Activated naive CD4-positive, alpha-beta T cell treated with anti-CD3 and anti-CD28 coated beads, Interleukin-2, amount 50 U/mL, for 24 hours (primary cell): ENCODE results near the gene NELFB.

ENCODE experiments used
- H3K27ac Mint-ChIP-seq: one replicate; pipeline ENCODE4 v1.8.0; 2021; ENCODE audit warnings: mild to moderate bottlenecking, mixed read lengths
- H3K27me3 Mint-ChIP-seq: one replicate; pipeline ENCODE4 v1.8.0; 2021; ENCODE audit warnings: mixed read lengths
- H3K36me3 Mint-ChIP-seq: one replicate; pipeline ENCODE4 v1.8.0; 2021; ENCODE audit warnings: mixed read lengths
- H3K4me1 Mint-ChIP-seq: one replicate; pipeline ENCODE4 v1.8.0; 2021; ENCODE audit warnings: mixed read lengths
- H3K4me3 Mint-ChIP-seq: one replicate; pipeline ENCODE4 v1.8.0; 2021; ENCODE audit warnings: mild to moderate bottlenecking, mixed read lengths
- H3K9me3 Mint-ChIP-seq: one replicate; pipeline ENCODE4 v1.8.0; 2021; ENCODE audit warnings: mixed read lengths

Gene NELFB

DNA sequence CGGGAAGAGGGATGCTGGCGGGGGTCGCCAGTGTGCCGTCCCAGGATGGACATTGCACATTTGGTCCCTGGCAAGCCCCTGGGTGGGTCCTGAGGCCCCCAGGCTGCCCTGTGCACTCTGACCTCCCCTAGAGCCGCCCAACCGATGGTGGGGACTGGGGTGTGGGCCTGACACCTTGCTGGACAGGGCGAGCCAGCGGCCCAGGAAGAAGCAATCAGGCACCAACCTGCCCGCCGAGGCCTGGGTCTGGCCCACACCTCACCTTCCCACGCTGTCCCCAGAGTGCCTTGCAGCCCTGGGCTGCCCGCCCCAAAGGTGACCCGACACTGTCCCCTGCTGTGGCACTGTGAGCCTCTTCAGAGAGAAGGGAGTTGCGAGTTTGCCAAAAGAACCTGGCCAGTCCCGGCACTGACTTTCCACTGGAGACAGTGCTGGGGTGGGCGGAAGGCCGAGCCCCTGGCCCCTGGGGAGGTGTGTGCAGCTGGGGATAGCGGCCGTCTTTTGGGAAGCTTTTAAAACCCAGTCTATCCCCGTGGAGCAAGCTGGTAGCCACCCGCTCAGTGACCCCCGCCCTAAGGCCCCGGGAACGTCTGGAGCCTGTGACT is 58.9 kb downstream of the NELFB start:
- Mint-ChIP-seq H3K27me3 (no peaks in the 10 kb centered on the region), H3K9me3 (no peaks in the 10 kb centered on the region), H3K4me1 (no peaks in the 10 kb centered on the region), H3K4me3 (no peak overlapping the region), H3K36me3 (no peaks in the 10 kb centered on the region), H3K27ac (no peak overlapping the region)

DNA sequence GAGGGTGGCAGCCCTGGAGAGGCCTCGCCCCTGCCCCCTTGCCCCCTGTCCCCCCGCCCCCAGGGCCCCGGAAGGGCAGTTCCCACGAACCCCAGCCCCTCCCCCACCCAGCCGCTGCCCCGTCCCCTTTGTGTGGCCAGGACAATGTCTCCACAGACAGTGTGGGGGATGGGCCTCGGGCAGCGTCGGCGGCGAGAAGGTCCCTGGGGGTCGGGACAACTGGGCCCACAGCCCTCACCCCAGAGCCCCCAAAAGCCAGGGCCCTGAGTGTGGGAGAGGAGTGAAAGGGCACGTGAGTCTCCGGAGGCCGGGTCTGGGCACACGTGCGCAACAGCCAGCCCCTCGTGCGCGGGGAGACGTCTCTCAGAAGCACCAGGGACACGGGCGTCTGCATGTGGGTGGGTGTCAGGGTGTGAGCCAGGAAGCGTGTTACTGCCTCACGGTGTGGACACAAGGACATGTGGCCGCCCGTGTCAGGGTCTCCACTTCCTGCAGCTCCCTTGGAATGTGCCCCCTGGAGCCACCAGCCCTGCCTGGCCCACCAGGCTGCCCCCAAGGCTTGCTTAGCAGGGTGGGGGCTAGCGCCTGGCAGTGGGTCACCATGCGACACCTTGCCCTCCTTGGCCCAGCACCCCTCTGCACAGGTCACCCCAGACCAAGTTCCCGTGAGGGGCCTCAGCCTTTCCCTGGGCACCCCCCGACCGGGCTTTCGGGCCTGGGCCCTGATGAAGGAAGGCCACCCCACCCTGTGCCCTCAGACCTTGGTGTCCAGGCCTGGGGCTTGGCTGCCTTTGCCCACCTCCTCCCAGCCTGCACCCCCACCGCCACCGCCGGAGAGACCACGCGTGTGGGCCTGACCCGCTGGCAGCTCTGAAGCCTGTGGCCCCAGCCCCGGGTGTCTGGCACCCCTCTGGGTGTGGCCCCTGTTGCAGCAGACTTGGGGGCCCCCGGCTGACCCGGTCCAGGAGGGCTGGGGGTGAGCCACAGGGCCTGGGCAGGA is 59.7 kb downstream of the NELFB start:
- Mint-ChIP-seq H3K27me3 (no peaks in the 10 kb centered on the region), H3K9me3 (no peaks in the 10 kb centered on the region), H3K27ac (no peak overlapping the region), H3K4me3 (no peak overlapping the region), H3K4me1 (no peaks in the 10 kb centered on the region), H3K36me3 (no peaks in the 10 kb centered on the region)

DNA sequence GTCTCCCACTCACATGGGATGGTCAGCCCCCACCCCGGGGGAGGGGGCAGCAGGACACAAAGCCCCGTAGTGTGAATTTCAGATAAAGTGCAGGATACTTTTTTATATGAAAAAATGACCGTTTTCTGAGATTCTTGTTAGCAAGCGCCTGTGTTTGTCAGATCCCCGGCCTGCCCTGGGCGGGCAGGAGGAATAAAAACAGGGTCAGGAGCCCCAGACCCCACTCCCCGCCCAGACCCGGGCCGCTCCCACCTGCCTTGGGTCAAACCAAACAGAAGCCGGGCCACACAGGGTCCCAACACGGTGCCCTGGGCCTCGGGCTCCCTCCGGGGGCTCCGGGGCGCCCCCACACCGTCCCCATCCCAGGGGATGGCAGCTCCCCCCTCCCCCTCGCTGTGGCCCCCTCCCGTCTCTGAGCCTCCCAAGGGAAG is 60.5 kb downstream of the NELFB start:
- Mint-ChIP-seq H3K9me3 (no peaks in the 10 kb centered on the region), H3K4me3 (no peak overlapping the region), H3K27me3 (no peaks in the 10 kb centered on the region), H3K27ac (no peak overlapping the region), H3K36me3 (no peaks in the 10 kb centered on the region), H3K4me1 (peaks cover 2% of the 10 kb centered on the region)

DNA sequence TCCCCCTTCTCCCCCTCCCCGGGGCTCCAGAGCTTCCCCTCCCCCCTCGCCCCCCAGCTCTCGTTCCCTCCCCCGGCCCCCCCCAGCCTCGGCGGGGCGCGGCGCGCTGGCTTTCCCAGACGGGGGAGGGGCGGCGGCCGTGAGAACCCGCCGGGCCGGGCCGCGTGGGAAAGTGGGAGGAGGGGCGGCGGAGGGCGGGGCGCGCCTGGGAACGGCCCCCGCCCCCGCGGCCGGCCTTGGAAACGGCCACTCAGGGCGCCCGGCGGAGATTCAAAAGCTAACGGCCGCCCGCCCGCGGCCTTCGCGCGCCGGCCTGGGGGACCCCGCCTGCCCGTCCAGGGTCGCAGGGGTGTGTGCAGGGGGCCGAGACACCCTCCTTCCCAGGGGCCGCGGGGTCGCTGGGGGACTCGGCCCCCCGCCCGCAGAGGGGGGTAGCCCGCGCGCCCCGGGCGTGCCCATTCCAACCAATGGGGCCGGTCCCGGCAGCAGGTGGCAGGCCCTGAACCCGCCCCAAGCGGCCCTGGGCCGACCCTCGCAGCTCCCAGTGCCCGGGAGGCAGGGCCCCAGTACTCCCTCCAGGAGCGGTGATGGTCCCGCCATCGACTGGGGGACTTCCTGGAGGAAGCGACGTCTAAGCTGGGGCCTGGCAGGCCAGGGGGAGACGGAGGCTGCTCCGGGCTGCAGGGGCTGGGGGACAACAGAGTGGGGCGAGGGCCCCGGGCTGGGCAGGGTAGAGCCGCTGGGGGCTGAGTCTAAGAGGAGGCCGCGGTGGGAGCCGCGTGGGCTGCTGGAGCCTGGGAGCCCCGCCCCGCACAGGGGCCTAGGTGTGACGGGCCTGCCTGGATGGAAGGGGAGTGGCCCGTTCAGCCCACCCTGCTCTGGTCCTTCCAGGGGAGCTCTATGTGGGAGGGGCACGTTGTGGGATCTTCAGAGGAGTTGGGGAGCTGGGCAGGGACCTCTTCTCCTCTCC is 61.2 kb downstream of the NELFB start:
- Mint-ChIP-seq H3K9me3 (no peaks in the 10 kb centered on the region), H3K4me3 (no peak overlapping the region)

DNA sequence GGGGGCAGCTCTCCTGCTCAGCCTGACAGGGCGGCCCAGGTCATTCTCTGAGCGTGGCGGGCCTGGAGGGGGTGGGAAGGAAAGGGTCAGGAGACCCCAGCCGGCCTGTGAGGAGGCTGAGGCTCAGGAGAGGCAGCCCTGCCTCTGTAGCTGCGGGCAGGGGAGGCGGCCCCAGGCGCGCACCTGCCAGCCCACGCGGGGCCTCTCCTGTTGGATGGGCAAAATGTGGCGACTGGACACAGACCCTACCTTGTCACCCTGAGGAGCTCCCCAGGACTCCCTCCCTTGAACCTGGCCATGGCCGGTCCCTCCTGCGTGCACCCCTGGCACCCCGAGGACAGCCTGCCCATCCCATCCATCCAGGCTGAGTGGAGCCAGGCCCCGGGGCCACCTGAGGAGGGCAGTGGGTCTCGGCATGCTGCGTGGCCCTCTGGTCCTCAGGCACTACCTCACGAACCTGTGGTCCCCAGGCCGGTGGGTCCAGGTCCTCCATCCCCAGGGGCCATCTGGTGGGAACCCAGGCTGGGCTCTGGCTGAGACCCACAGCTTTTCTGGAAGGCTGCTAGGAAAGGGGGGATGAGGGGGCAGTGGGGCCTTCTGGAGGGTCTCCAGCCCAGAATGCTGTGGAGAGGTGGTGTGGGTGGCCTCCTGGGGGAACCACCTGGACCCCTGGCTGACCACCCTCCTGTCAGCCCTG is 62.0 kb downstream of the NELFB start:
- H3K4me1 Mint-ChIP-seq = peaks cover 3% of the 10 kb centered on the region
- no peak overlapping the region for H3K4me3 Mint-ChIP-seq
- no peaks in the 10 kb centered on the region for H3K27me3 Mint-ChIP-seq
- no peak overlapping the region for H3K27ac Mint-ChIP-seq
- no peaks in the 10 kb centered on the region for H3K36me3 Mint-ChIP-seq
- no peaks in the 10 kb centered on the region for H3K9me3 Mint-ChIP-seq

More for the DNA sequence above, 61.2 kb downstream of the NELFB start:
- Mint-ChIP-seq H3K4me1 (peaks cover 3% of the 10 kb centered on the region), H3K27me3 (no peaks in the 10 kb centered on the region), H3K36me3 (no peaks in the 10 kb centered on the region), H3K27ac (no peak overlapping the region)

GRCh38 chr9:137317718-137318511 is 62.8 kb downstream of the NELFB start:
- Mint-ChIP-seq H3K4me1 (peaks cover 3% of the 10 kb centered on the region), H3K9me3 (no peaks in the 10 kb centered on the region), H3K27ac (no peak overlapping the region), H3K4me3 (no peak overlapping the region), H3K27me3 (no peaks in the 10 kb centered on the region), H3K36me3 (no peaks in the 10 kb centered on the region)

DNA sequence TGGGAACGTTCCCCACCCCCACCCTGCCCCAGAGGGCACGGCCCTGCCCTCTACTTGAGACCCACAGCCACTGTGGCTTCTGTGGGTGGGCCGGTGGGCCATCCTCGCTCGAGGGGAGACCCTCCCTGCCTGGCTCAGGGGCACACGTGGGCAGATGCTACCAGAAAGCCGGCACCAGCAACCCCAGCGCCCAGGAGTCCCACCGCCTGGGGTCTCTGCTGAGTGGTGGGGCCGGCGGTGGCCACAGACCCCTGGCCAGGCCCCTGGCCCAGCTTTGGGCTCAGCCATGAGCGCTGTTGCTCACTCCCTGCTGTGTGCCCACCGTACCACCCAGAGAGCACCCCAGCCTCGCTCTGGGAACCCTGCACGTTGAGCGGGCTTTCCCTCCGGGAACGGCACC is 63.5 kb downstream of the NELFB start:
- Mint-ChIP-seq H3K4me3 (no peak overlapping the region), H3K4me1 (peaks cover 3% of the 10 kb centered on the region), H3K36me3 (no peaks in the 10 kb centered on the region), H3K9me3 (no peaks in the 10 kb centered on the region), H3K27ac (no peak overlapping the region), H3K27me3 (no peaks in the 10 kb centered on the region)

- Mint-ChIP-seq H3K4me3 (no peak overlapping the region), H3K27me3 (no peaks in the 10 kb centered on the region), H3K27ac (no peak overlapping the region), H3K4me1 (peaks cover 3% of the 10 kb centered on the region), H3K36me3 (no peaks in the 10 kb centered on the region), H3K9me3 (no peaks in the 10 kb centered on the region)
These were observed 64.0 kb downstream of the NELFB start for GRCh38 chr9:137319011-137319738.

- H3K36me3 Mint-ChIP-seq = no peaks in the 10 kb centered on the region
- no peak overlapping the region for H3K27ac Mint-ChIP-seq
- no peak overlapping the region for H3K4me3 Mint-ChIP-seq
- no peaks in the 10 kb centered on the region for H3K9me3 Mint-ChIP-seq
- H3K27me3 Mint-ChIP-seq = no peaks in the 10 kb centered on the region
- peaks cover 3% of the 10 kb centered on the region for H3K4me1 Mint-ChIP-seq
These were observed 64.8 kb downstream of the NELFB start for GRCh38 chr9:137319739-137320551.

DNA sequence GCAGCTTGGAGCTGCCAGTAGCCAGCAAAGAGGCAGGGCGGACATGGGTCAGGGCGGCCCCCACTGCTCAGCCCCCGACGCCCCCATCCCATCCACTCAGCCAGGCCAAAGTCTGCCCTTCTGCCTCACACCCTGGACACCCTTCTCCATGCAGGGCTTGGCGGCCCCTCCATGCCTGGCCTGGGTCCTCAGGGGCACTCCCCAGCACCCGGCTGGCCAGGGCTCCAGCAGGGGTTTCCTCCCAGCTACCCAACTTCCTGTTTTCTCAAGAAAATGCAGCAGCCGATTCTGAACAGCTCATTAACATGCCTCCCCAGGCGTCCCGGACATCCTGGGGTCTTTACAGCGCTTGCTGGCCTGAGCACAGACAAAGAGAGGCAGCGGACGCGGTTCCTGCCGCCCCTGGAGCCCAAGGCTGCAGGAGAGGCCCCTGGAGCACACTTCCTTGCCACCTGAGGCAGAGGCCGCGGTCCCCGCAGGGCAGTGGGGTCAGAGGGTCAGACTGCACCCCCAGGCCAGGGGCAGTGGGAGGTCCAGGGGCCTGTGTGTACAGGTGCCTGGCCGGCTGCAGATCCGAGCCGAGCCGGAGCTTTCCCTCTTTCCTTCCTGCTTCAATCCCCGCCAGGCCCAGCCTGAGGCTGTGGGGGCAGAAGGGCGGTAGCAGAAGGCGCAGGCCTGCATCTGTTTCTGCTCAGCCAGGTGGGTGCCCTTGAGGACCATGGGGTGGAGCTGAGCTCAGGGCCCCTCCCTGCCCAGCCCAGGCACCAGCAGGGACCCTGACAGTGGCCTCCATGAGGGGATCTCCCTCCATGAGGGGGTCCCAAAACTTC is 65.6 kb downstream of the NELFB start:
- Mint-ChIP-seq H3K27me3 (no peaks in the 10 kb centered on the region), H3K27ac (no peak overlapping the region), H3K36me3 (no peaks in the 10 kb centered on the region), H3K4me1 (peaks cover 3% of the 10 kb centered on the region), H3K9me3 (no peaks in the 10 kb centered on the region), H3K4me3 (no peak overlapping the region)

DNA sequence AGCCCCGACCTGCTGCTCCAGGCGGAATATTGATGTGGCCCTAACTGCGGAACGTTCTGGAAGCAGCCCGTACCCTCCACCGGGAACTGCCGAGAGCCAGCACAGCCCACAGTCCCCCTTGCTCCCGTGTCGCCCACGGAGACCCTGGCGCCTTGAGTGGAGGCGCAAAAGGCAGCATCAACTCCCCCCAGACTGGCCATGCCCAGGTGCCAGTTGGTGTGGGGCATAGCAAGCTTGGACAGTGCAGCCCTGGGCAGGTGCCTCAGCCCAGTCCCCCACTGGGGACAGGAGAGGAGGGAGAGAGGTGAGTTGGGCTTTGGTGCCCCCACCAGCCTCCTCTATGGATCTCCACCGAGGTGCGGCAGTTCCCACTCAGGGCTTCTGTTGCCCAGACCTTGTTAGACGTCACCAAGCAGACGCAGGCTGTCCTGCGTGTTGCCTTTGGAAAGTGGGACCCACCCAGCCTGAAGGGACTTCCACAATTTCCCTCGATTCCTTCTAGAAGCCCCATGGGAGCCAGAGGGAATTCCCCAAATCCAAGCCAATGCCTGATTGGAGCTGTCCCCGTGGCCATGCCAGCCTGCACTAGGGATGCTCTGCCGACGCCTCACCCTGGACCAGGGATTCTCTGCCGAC is 66.7 kb downstream of the NELFB start:
- Mint-ChIP-seq H3K4me3 (no peak overlapping the region), H3K27me3 (peaks cover 2% of the 10 kb centered on the region), H3K27ac (no peak overlapping the region), H3K9me3 (peaks cover 4% of the 10 kb centered on the region), H3K4me1 (peaks cover 9% of the 10 kb centered on the region), H3K36me3 (peaks cover 2% of the 10 kb centered on the region)
